Measurements from ENCODE around the gene AWAT2.

The AWAT2 gene

GRCh38 chrX:69996113-69996468 lies 53.6 kb downstream of the AWAT2 start:
- ChIA-PET CTCF (no interaction called here), POLR2A (no interaction called here)
- H3K4me3 ChIP-seq (ENCODE audit: low read depth, low read length), result no peak overlapping the region
- no peaks in the 10 kb centered on the region for H3K4me1 ChIP-seq (ENCODE audit: control insufficient read depth, insufficient read depth, low read length)
- no peaks in the 10 kb centered on the region for H3K9me3 ChIP-seq (ENCODE audit: control insufficient read depth, insufficient read depth, low read depth, low read length)
- H3K36me3 ChIP-seq (ENCODE audit: control insufficient read depth in 2 of 2, insufficient read depth in 1 of 2, low read length in 2 of 2), result no peaks in the 10 kb centered on the region
- no peak overlapping the region for H3K27ac ChIP-seq (ENCODE audit: extremely low read depth, low read depth, low read length)
- TF ChIP-seq ZNF175 (tag by site-specific recombination; IDR thresholded peaks at IDR 0.05) (no peak), ZNF341 (tag by site-specific recombination; IDR thresholded peaks at IDR 0.05; ENCODE audit: low read depth) (no peak), ZNF792 (tag by site-specific recombination; IDR thresholded peaks at IDR 0.05) (no peak), ZNF37A (tag by site-specific recombination; IDR thresholded peaks at IDR 0.05) (no peak), ZNF704 (tag by site-specific recombination; IDR thresholded peaks at IDR 0.05) (no peak)

DNA sequence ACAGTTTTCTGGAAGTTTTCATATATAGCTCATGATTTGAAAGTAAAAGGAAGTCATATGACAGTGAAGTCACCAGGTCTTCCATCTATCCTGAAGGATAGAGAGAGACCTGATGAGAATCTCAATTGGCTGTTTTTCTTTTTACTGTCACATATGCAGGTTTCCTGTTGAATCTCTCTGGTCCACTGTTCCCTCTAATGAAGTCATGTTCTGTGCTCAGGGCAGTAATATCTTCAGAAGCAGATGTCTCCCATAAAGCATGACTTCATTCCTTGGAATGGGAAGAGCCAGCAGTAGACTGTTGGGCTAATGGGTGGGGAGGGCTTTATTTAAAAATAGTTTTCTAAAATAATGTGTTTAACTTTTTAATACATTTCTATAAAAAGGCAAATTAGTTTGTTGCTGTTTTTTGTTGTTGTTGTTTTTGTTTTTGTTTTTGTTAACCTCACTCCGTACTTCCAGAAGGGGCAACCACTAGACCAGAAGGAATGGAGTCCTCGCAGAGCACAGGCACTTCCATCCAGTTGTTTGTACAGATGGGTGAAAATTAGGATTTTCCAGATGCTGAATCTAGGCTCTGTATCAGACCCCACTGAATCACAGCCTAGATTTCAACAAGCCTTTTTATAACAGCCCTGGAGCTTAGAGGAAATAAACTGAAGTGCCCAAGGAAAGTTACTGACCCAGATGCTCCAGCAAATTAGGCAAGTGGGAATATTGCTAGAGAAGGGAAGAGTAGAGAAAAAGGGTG lies 54.2 kb downstream of the AWAT2 start:
- Histone ChIP-seq H3K36me3 (ENCODE audit: control insufficient read depth in 2 of 2, insufficient read depth in 1 of 2, low read length in 2 of 2) (no peaks in the 10 kb centered on the region), H3K27ac (ENCODE audit: extremely low read depth, low read depth, low read length) (no peak overlapping the region), H3K4me3 (ENCODE audit: low read depth, low read length) (no peak overlapping the region), H3K4me1 (ENCODE audit: control insufficient read depth, insufficient read depth, low read length) (no peaks in the 10 kb centered on the region), H3K9me3 (ENCODE audit: control insufficient read depth, insufficient read depth, low read depth, low read length) (no peaks in the 10 kb centered on the region)
- ChIA-PET CTCF (interaction anchor here (0.6 to 0.7 kb wide), 2 partner anchors 42 to 485 kb away, joined by 3 to 5 read pairs; no protein-coding TSS in a partner anchor), POLR2A (no interaction called here)
- no peak for TF ChIP-seq ZNF530 (tag by site-specific recombination; IDR thresholded peaks at IDR 0.05; ENCODE audit: low read depth)
- no peak for TF ChIP-seq KLF9 (tag by site-specific recombination; IDR thresholded peaks at IDR 0.05; ENCODE audit: low read depth)
- no peak for TF ChIP-seq ZNF544 (tag by site-specific recombination; IDR thresholded peaks at IDR 0.05)
- TF ChIP-seq ZNF146 (tag by site-specific recombination; IDR thresholded peaks at IDR 0.05), result no peak
- no peak for TF ChIP-seq ZNF133 (tag by site-specific recombination; IDR thresholded peaks at IDR 0.05)
- no peak for TF ChIP-seq IKZF3 (tag by site-specific recombination; IDR thresholded peaks at IDR 0.05)
- TF ChIP-seq ZSCAN23 (tag by site-specific recombination; IDR thresholded peaks at IDR 0.05), result no peak
- no peak for TF ChIP-seq MYNN (tag by site-specific recombination; IDR thresholded peaks at IDR 0.05; ENCODE audit: borderline replicate concordance)
- no peak for TF ChIP-seq ZNF701 (tag by site-specific recombination; IDR thresholded peaks at IDR 0.05)
- TF ChIP-seq ZSCAN5A (tag by site-specific recombination; IDR thresholded peaks at IDR 0.05), result no peak
- no peak for TF ChIP-seq ZNF398 (tag by site-specific recombination; IDR thresholded peaks at IDR 0.05)
- no peak for TF ChIP-seq ZSCAN30 (tag by site-specific recombination; IDR thresholded peaks at IDR 0.05)
- TF ChIP-seq ZNF19 (tag by site-specific recombination; IDR thresholded peaks at IDR 0.05; ENCODE audit: low read depth), result no peak
- no peak for TF ChIP-seq RBAK (tag by site-specific recombination; IDR thresholded peaks at IDR 0.05)
- TF ChIP-seq MZF1 (tag by site-specific recombination; IDR thresholded peaks at IDR 0.05; ENCODE audit: borderline replicate concordance), result no peak
- TF ChIP-seq ZNF2 (tag by site-specific recombination; IDR thresholded peaks at IDR 0.05), result no peak
- TF ChIP-seq ZNF324 (tag by site-specific recombination; IDR thresholded peaks at IDR 0.05), result no peak
- no peak for TF ChIP-seq ZNF623 (tag by site-specific recombination; IDR thresholded peaks at IDR 0.05)
- TF ChIP-seq, protein P1, sequence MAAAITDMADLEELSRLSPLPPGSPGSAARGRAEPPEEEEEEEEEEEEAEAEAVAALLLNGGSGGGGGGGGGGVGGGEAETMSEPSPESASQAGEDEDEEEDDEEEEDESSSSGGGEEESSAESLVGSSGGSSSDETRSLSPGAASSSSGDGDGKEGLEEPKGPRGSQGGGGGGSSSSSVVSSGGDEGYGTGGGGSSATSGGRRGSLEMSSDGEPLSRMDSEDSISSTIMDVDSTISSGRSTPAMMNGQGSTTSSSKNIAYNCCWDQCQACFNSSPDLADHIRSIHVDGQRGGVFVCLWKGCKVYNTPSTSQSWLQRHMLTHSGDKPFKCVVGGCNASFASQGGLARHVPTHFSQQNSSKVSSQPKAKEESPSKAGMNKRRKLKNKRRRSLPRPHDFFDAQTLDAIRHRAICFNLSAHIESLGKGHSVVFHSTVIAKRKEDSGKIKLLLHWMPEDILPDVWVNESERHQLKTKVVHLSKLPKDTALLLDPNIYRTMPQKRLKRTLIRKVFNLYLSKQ (tag by site-specific recombination; IDR thresholded peaks at IDR 0.05; ENCODE audit: borderline replicate concordance), result no peak

Data from HEK293 (cell line).